Measurements from ENCODE around the gene ARPP21.

- no peak for TF ChIP-seq CTCF (optimal IDR thresholded peaks at IDR 0.05 in 1 of 3, IDR thresholded peaks at IDR 0.05 in 1 of 3, conservative IDR thresholded peaks at IDR 0.05 in 1 of 3; ENCODE audit: extremely low read depth in 1 of 3, insufficient read depth in 2 of 3, low read length in 3 of 3)
- TF ChIP-seq EZH2 (IDR thresholded peaks at IDR 0.05; ENCODE audit: low read length): no peak
These were observed 14.6 kb upstream of the ARPP21 start for GRCh38 chr3:35624698-35625097.
